Measurements from ENCODE around the gene MAP6. TPM values are rescaled to one million over a fixed set of nuclear protein-coding genes. Genes with fewer than 3 reads are reported as not detected.
A peak's percentile ranks its signal among the peaks of the same experiment; 100 is the strongest.

The MAP6 gene
- total and polyA plus RNA-seq, 9 of the 15 experiments (the other 6 are each of a cell fraction or from before 2014, with no cell fraction given) = not detected

- TF ChIP-seq PRDM10 (IDR thresholded peaks at IDR 0.05; ENCODE audit: partially characterized antibody) (peak; percentile 91), ATF1 (CRISPR knock-in tag; IDR thresholded peaks at IDR 0.05) (no peak), ATF1 (tag; IDR thresholded peaks at IDR 0.05) (no peak), CHD2 (IDR thresholded peaks at IDR 0.05; ENCODE audit: low read depth, low read length) (no peak), ARID1B (IDR thresholded peaks at IDR 0.05) (0 out of 2 replicates have a peak, but pooled peaks have one; percentile 3), SRSF9 (IDR thresholded peaks at IDR 0.05; ENCODE audit: borderline replicate concordance, low read depth, low read length) (no peak), ZNF282 (CRISPR knock-in tag; IDR thresholded peaks at IDR 0.05) (no peak), PRMT5 (CRISPR knock-in tag; IDR thresholded peaks at IDR 0.05) (no peak), BRD9 (IDR thresholded peaks at IDR 0.05; ENCODE audit: low read depth, partially characterized antibody) (peak; percentile 25), MXI1 (IDR thresholded peaks at IDR 0.05; ENCODE audit: low read depth, low read length) (no peak), KLF10 (CRISPR knock-in tag; IDR thresholded peaks at IDR 0.05) (no peak), FOXA3 (CRISPR knock-in tag; conservative IDR thresholded peaks at IDR 0.05 in 1 of 2, IDR thresholded peaks at IDR 0.05 in 1 of 2) (0 out of 4 replicates have a peak, but pooled peaks of 1 of the 2 experiments have one; percentile 19), TCF7L2 (IDR thresholded peaks at IDR 0.05; ENCODE audit: low read depth, low read length) (0 out of 2 replicates have a peak, but pooled peaks have one; percentile 47), ZNF134 (CRISPR knock-in tag; conservative IDR thresholded peaks at IDR 0.05) (no peak), TBP (optimal IDR thresholded peaks at IDR 0.05; ENCODE audit: low read depth, low read length) (no peak), FOXP1 (CRISPR knock-in tag; IDR thresholded peaks at IDR 0.05) (0 out of 2 replicates have a peak, but pooled peaks have one; percentile 15), ETV1 (tag; conservative IDR thresholded peaks at IDR 0.05; ENCODE audit: low read depth) (no peak), RCOR1 (IDR thresholded peaks at IDR 0.05; ENCODE audit: borderline replicate concordance in 1 of 2, low read depth in 2 of 2, low read length in 2 of 2) (peak in 1 of 2 experiments; percentile 63; a peak in 2 of 4 replicates)
- TF ChIP-seq, protein P1, sequence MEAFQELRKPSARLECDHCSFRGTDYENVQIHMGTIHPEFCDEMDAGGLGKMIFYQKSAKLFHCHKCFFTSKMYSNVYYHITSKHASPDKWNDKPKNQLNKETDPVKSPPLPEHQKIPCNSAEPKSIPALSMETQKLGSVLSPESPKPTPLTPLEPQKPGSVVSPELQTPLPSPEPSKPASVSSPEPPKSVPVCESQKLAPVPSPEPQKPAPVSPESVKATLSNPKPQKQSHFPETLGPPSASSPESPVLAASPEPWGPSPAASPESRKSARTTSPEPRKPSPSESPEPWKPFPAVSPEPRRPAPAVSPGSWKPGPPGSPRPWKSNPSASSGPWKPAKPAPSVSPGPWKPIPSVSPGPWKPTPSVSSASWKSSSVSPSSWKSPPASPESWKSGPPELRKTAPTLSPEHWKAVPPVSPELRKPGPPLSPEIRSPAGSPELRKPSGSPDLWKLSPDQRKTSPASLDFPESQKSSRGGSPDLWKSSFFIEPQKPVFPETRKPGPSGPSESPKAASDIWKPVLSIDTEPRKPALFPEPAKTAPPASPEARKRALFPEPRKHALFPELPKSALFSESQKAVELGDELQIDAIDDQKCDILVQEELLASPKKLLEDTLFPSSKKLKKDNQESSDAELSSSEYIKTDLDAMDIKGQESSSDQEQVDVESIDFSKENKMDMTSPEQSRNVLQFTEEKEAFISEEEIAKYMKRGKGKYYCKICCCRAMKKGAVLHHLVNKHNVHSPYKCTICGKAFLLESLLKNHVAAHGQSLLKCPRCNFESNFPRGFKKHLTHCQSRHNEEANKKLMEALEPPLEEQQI (IDR thresholded peaks at IDR 0.05) = no peak
- TF ChIP-seq, protein P2, sequence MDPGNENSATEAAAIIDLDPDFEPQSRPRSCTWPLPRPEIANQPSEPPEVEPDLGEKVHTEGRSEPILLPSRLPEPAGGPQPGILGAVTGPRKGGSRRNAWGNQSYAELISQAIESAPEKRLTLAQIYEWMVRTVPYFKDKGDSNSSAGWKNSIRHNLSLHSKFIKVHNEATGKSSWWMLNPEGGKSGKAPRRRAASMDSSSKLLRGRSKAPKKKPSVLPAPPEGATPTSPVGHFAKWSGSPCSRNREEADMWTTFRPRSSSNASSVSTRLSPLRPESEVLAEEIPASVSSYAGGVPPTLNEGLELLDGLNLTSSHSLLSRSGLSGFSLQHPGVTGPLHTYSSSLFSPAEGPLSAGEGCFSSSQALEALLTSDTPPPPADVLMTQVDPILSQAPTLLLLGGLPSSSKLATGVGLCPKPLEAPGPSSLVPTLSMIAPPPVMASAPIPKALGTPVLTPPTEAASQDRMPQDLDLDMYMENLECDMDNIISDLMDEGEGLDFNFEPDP (CRISPR knock-in tag; IDR thresholded peaks at IDR 0.05) = no peak
These were observed 107.3 kb downstream of the MAP6 start (continued) for GRCh38 chr11:75561426-75562047.

Data from K562 (cell line).